Measurements from ENCODE around the gene TDRD10. TPM values are rescaled to one million over a fixed set of nuclear protein-coding genes. Genes with fewer than 3 reads are reported as not detected.
"Not testable (repeated sequence)": the region's sequence is repeated elsewhere in the genome, so short reads cannot be mapped to it uniquely, and the experiment has no call there.

TDRD10 gene
- total and polyA plus RNA-seq, 4 donors: 1.9 to 12.6 (median 7.3) TPM

DNA sequence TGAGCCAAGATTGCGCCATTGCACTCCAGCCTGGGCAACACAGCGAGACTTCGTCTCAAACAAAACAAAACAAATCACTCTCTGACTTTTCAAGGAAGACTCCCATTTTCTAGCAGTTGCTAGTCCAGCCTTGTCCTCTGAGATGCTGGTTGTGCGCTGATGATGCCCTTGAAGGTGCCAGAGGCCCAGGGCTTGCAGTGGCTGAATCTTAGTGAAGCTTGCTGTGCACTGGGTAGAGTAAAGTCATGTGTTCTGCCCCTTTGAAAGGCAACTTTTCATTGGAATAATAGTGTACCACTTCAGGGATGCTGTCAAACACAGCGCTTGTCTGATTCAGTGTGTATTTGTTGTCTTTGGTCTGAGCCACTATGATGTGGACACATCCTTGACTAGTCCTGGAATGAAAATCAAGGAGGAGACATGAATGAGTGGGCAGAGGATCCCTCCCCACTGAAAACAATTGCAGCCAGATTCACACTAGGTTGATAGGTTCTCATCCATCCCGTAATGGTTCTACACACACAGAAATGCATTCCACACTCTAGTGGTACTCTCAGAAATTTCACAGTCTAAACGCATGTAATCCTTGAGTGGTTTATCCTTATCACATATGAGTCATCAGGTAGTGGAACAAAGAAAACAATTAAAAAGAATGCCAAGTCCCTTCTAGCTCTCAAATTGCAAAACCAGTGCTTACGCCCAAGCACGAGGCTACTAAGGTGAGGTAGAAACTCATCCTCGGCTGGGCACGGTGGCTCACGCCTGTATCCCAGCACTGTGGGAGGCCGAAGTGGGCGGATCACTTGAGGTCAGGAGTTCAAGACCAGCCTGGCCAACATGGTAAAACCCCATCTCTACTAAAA is 17.8 kb upstream of the TDRD10 start:
- H3K4me1 ChIP-seq (ENCODE audit: control insufficient read depth in 5 of 5, insufficient read depth in 5 of 5, low read length in 5 of 5): peaks cover 0 to 17% (median 7%) of the 10 kb centered on the region in 5 donors
- TF ChIP-seq, protein P1, sequence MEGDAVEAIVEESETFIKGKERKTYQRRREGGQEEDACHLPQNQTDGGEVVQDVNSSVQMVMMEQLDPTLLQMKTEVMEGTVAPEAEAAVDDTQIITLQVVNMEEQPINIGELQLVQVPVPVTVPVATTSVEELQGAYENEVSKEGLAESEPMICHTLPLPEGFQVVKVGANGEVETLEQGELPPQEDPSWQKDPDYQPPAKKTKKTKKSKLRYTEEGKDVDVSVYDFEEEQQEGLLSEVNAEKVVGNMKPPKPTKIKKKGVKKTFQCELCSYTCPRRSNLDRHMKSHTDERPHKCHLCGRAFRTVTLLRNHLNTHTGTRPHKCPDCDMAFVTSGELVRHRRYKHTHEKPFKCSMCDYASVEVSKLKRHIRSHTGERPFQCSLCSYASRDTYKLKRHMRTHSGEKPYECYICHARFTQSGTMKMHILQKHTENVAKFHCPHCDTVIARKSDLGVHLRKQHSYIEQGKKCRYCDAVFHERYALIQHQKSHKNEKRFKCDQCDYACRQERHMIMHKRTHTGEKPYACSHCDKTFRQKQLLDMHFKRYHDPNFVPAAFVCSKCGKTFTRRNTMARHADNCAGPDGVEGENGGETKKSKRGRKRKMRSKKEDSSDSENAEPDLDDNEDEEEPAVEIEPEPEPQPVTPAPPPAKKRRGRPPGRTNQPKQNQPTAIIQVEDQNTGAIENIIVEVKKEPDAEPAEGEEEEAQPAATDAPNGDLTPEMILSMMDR (IDR thresholded peaks at IDR 0.05; ENCODE audit: control extremely low read depth, extremely low read depth): no peak
- ATAC-seq (ENCODE audit: insufficient read depth, low FRiP score): peak; percentile 68

DNA sequence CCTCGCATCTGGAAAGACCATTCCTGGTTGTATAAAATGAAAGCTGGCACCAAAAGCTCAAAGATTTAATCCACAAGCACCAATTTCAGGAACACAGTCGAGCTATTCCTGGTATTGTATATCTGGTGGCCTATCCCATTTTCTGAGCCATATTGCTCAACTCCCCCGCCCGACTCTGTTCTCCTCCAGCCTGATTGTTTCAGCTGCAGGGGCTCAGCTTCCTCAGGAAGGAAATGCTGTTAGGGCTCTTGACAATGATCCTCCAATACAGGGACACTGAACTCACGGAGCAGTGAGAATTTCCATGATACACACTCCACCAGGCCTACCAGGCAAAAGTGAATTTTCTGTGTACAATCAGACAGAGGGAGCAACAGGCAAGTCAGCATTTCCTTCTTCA is 16.9 kb upstream of the TDRD10 start:
- Histone ChIP-seq H3K36me3 (ENCODE audit: control insufficient read depth in 4 of 4, insufficient read depth in 4 of 4, low read length in 4 of 4) (peaks cover 0 to 6% (median 0%) of the 10 kb centered on the region in 4 donors), H3K4me3 (no peak overlapping the region), H3K9ac (ENCODE audit: insufficient read depth in 1 of 2, low read length in 2 of 2) (no peak overlapping the region), H3K9me3 (ENCODE audit: control insufficient read depth in 4 of 4, insufficient read depth in 3 of 4, low read length in 3 of 4) (no peaks in the 10 kb centered on the region), H3K4me1 (ENCODE audit: control insufficient read depth in 5 of 5, insufficient read depth in 5 of 5, low read length in 5 of 5) (peaks cover 0 to 24% (median 7%) of the 10 kb centered on the region in 5 donors), H3K27me3 (ENCODE audit: control insufficient read depth in 3 of 3, insufficient read depth in 3 of 3, low read length in 2 of 3) (no peaks in the 10 kb centered on the region), H3K27ac (ENCODE audit: low read depth in 1 of 2, low read length in 1 of 2) (no peak overlapping the region)
- DNase-seq (peak; percentile 40 to 77 (median 63)), ATAC-seq (ENCODE audit: insufficient read depth, low FRiP score) (no peak)
- TF ChIP-seq, protein P1 (IDR thresholded peaks at IDR 0.05; ENCODE audit: control extremely low read depth, extremely low read depth): no peak
- whole genome bisulfite sequencing, 2 donors: 24 to 34% methylated on average over 5 of the region's 5 CpGs

More for the DNA sequence above, 17.8 kb upstream of the TDRD10 start:
- H3K9ac ChIP-seq (ENCODE audit: insufficient read depth in 1 of 2, low read length in 2 of 2): no peak overlapping the region
- H3K27me3 ChIP-seq (ENCODE audit: control insufficient read depth in 3 of 3, insufficient read depth in 3 of 3, low read length in 2 of 3): no peaks in the 10 kb centered on the region
- 55 to 74% methylated on average over 14 of the region's 14 CpGs for WGBS, 2 donors
- peaks cover 0 to 6% (median 0%) of the 10 kb centered on the region in 4 donors for H3K36me3 ChIP-seq (ENCODE audit: control insufficient read depth in 4 of 4, insufficient read depth in 4 of 4, low read length in 4 of 4)
- no peak for DNase-seq
- peak overlapping the region in 1 of 2 donors; percentile 74 for H3K27ac ChIP-seq (ENCODE audit: low read depth in 1 of 2, low read length in 1 of 2)
- H3K9me3 ChIP-seq (ENCODE audit: control insufficient read depth in 4 of 4, insufficient read depth in 3 of 4, low read length in 3 of 4): no peaks in the 10 kb centered on the region
- H3K4me3 ChIP-seq: no peak overlapping the region

DNA sequence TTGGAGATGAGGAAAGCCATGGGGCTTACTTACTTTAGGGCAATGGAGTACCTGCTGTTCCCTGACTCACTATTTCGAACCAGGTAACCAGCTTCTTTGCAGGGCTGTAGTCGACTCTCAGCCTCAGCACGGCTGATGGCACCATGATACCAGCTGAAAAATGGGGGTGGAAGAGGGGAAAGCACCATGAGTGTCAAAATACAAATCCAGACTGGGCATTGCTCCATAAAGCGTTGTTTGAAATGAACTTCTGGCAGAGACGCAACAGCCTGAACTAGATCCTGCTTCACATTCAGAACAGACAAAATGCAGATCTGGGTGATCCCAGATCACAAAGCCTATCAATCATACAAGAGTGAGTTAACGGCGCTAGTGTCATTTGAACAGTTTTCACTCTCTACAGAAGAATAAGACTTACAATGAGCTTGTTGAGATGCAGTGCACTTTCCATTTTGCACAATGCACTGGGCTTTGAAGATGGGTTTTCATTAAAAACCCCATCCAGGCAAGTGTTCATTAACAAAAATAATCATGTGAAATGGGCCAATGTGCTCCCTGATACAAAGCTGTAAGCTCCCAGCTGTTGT is 16.0 kb upstream of the TDRD10 start:
- Histone ChIP-seq H3K9ac (ENCODE audit: insufficient read depth in 1 of 2, low read length in 2 of 2) (no peak overlapping the region), H3K27me3 (ENCODE audit: control insufficient read depth in 3 of 3, insufficient read depth in 3 of 3, low read length in 2 of 3) (no peaks in the 10 kb centered on the region), H3K4me1 (ENCODE audit: control insufficient read depth in 5 of 5, insufficient read depth in 5 of 5, low read length in 5 of 5) (peaks cover 4 to 29% (median 7%) of the 10 kb centered on the region in 5 donors), H3K27ac (ENCODE audit: low read depth in 1 of 2, low read length in 1 of 2) (peak overlapping the region; percentile 59 to 81), H3K36me3 (ENCODE audit: control insufficient read depth in 4 of 4, insufficient read depth in 4 of 4, low read length in 4 of 4) (peaks cover 0 to 6% (median 0%) of the 10 kb centered on the region in 4 donors), H3K9me3 (ENCODE audit: control insufficient read depth in 4 of 4, insufficient read depth in 3 of 4, low read length in 3 of 4) (no peaks in the 10 kb centered on the region), H3K4me3 (no peak overlapping the region)
- TF ChIP-seq, protein P1 (IDR thresholded peaks at IDR 0.05; ENCODE audit: control extremely low read depth, extremely low read depth): no peak
- peak in 2 of 3 donors; percentile 29 to 76 for DNase-seq
- ATAC-seq (ENCODE audit: insufficient read depth, low FRiP score): no peak
- WGBS, 2 donors: 46 to 50% methylated on average over 7 of the region's 7 CpGs

DNA sequence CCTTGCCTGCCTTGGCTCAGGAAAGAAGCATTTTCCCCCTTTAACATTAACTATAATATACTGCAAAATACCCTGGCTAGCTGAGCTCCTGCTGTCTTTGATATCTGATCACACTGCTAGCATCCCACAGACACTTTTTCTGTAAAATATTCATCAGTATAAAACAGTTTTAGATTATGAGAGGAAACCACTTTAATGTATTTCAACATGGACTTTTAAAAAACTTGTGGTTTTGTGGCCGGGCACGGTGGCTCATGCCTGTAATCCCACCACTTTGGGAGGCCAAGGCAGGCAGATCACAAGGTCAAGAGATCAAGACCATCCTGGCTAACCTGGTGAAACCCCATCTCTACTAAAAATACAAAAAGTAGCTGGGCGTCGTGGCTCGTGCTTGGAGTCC is 15.3 kb upstream of the TDRD10 start:
- H3K4me1 ChIP-seq (ENCODE audit: control insufficient read depth in 5 of 5, insufficient read depth in 5 of 5, low read length in 5 of 5): peaks cover 7 to 29% (median 10%) of the 10 kb centered on the region in 5 donors
- not testable (repeated sequence) for H3K4me3 ChIP-seq; DNase-seq; H3K36me3 ChIP-seq (ENCODE audit: control insufficient read depth in 4 of 4, insufficient read depth in 4 of 4, low read length in 4 of 4); H3K9ac ChIP-seq (ENCODE audit: insufficient read depth in 1 of 2, low read length in 2 of 2); H3K9me3 ChIP-seq (ENCODE audit: control insufficient read depth in 4 of 4, insufficient read depth in 3 of 4, low read length in 3 of 4); H3K27me3 ChIP-seq (ENCODE audit: control insufficient read depth in 3 of 3, insufficient read depth in 3 of 3, low read length in 2 of 3); ATAC-seq (ENCODE audit: insufficient read depth, low FRiP score)
- peak overlapping the region; percentile 15 to 59 for H3K27ac ChIP-seq (ENCODE audit: low read depth in 1 of 2, low read length in 1 of 2)
- 28 to 48% methylated on average over 5 of the region's 5 CpGs for WGBS, 2 donors

All from lung (tissue), 12 donors.